Calu3 (cell line): Measurements from ENCODE around the gene EFTUD2. TPM values are rescaled to one million over a fixed set of nuclear protein-coding genes. Genes with fewer than 3 reads are reported as not detected.
A peak's percentile ranks its signal among the peaks of the same experiment; 100 is the strongest.

Experiments used
- BruUV-seq: library from RNA; stranded (reverse); fragments of 400-500 nt; replicated peaks from 2 replicates; lab custom pipeline; 2021; lab: Mats Ljungman, UMichigan
- CTCF ChIA-PET: fragments of 300-600 bp; sonication (Branson Sonifier 250); formaldehyde crosslinking; loops from one replicate; lab custom pipeline; 2022; ENCODE audit warnings: antibody characterized with exemption; lab: Charles Lee
- DNase-seq: peaks from one replicate; pipeline ENCODE4 v3.0.0; 2022
- H3K27ac Mint-ChIP-seq: one replicate; pipeline ENCODE4 v1.8.0; 2022; ENCODE audit warnings: mixed read lengths; ENCODE audit not compliant: unreplicated experiment
- H3K27me3 Mint-ChIP-seq: one replicate; pipeline ENCODE4 v1.8.0; 2022; ENCODE audit warnings: mixed read lengths; ENCODE audit not compliant: unreplicated experiment
- H3K36me3 Mint-ChIP-seq: one replicate; pipeline ENCODE4 v1.8.0; 2022; ENCODE audit warnings: mild to moderate bottlenecking, moderate library complexity, mixed read lengths; ENCODE audit not compliant: insufficient read depth, unreplicated experiment
- H3K4me1 Mint-ChIP-seq: one replicate; pipeline ENCODE4 v1.8.0; 2022; ENCODE audit warnings: mild to moderate bottlenecking, low read depth, mixed read lengths; ENCODE audit not compliant: unreplicated experiment
- H3K4me3 Mint-ChIP-seq: one replicate; pipeline ENCODE4 v1.8.0; 2022; ENCODE audit warnings: mild to moderate bottlenecking, low read depth, moderate library complexity, mixed read lengths; ENCODE audit not compliant: unreplicated experiment
- H3K9me3 Mint-ChIP-seq: one replicate; pipeline ENCODE4 v1.8.0; 2022; ENCODE audit warnings: low read depth, mixed read lengths; ENCODE audit not compliant: unreplicated experiment
- intact Hi-C: fragments of 100-400 bp; cut with micrococcal nuclease; formaldehyde crosslinking; loops from one replicate; pipeline ENCODE4 v1.10.0; 2022; ENCODE audit not compliant: unreplicated experiment
- total RNA-seq: library from RNA; stranded (reverse); gene quantifications from 2 replicates; pipeline ENCODE4 v1.2.3, GENCODE V29; 2022
- TF ChIP-seq, protein P1 (sequence below): fragments of 200-600 bp; IDR thresholded peaks from one replicate; pipeline ENCODE4 v1.8.0; 2022; ENCODE audit warnings: antibody characterized with exemption; ENCODE audit not compliant: unreplicated experiment

The EFTUD2 gene
- total RNA-seq, 1 experiment from 2014 or later = 197 TPM

- no peak for DNase-seq
- no TSS peak for BruUV-seq
- Mint-ChIP-seq H3K36me3 (peaks cover 25% of the 10 kb centered on the region), H3K4me3 (no peak overlapping the region), H3K27me3 (peaks cover 23% of the 10 kb centered on the region), H3K9me3 (no peaks in the 10 kb centered on the region), H3K4me1 (peaks cover 39% of the 10 kb centered on the region), H3K27ac (no peak overlapping the region)
- intact Hi-C loops = no loop called here
- TF ChIP-seq, protein P1, sequence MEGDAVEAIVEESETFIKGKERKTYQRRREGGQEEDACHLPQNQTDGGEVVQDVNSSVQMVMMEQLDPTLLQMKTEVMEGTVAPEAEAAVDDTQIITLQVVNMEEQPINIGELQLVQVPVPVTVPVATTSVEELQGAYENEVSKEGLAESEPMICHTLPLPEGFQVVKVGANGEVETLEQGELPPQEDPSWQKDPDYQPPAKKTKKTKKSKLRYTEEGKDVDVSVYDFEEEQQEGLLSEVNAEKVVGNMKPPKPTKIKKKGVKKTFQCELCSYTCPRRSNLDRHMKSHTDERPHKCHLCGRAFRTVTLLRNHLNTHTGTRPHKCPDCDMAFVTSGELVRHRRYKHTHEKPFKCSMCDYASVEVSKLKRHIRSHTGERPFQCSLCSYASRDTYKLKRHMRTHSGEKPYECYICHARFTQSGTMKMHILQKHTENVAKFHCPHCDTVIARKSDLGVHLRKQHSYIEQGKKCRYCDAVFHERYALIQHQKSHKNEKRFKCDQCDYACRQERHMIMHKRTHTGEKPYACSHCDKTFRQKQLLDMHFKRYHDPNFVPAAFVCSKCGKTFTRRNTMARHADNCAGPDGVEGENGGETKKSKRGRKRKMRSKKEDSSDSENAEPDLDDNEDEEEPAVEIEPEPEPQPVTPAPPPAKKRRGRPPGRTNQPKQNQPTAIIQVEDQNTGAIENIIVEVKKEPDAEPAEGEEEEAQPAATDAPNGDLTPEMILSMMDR = no peak
- CTCF ChIA-PET = interaction anchor here (1.0 kb wide), 1 partner anchor 233 kb away, joined by 3 read pairs; the partner anchor contains the start of gene ACBD4
Measured at GRCh38 chr17:44902135-44902760, 3.0 kb upstream of the EFTUD2 start.

GRCh38 chr17:44901411-44901921 is 2.2 kb upstream of the EFTUD2 start:
- DNase-seq = no peak
- no TSS peak for BruUV-seq
- peaks cover 25% of the 10 kb centered on the region for H3K36me3 Mint-ChIP-seq
- H3K27ac Mint-ChIP-seq = no peak overlapping the region
- CTCF ChIA-PET = interaction anchor here (1.0 kb wide), 1 partner anchor 234 kb away, joined by 3 read pairs; the partner anchor contains the start of gene ACBD4
- H3K4me3 Mint-ChIP-seq = no peak overlapping the region
- peaks cover 36% of the 10 kb centered on the region for H3K4me1 Mint-ChIP-seq
- H3K27me3 Mint-ChIP-seq = peaks cover 19% of the 10 kb centered on the region
- H3K9me3 Mint-ChIP-seq = no peaks in the 10 kb centered on the region
- TF ChIP-seq, protein P1 = no peak
- intact Hi-C loops = no loop called here

DNA sequence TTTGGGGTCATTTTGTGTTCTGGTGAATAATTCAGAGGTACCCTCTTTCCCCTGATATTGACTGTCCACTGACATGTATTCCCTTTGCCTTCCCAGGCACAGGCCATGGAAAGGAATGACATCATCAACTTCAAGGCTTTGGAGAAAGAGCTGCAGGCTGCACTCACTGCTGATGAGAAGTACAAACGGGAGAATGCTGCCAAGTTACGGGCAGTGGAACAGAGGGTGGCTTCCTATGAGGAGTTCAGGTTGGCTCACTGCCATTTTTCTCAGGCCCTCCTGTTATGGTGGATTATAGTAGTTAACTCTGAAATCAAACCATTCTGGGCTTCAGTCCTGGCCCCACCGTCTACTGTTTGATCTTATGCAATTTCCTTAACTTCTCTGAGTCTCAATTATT is 1.6 kb upstream of the EFTUD2 start:
- intact Hi-C loops = no loop called here
- CTCF ChIA-PET = interaction anchor here (1.0 to 2.6 kb wide), 4 partner anchors 19 to 235 kb away, joined by 3 to 9 read pairs (median 3); partner anchors contain the start of gene ACBD4
- Mint-ChIP-seq H3K27ac (no peak overlapping the region), H3K4me1 (peaks cover 30% of the 10 kb centered on the region), H3K27me3 (peaks cover 13% of the 10 kb centered on the region), H3K36me3 (peaks cover 25% of the 10 kb centered on the region), H3K4me3 (no peak overlapping the region), H3K9me3 (no peaks in the 10 kb centered on the region)
- DNase-seq = no peak
- no TSS peak for BruUV-seq
- TF ChIP-seq, protein P1 = no peak

GRCh38 chr17:44898768-44899073 is 524 bp downstream of the EFTUD2 start:
- Mint-ChIP-seq H3K4me1 (peaks cover 19% of the 10 kb centered on the region), H3K9me3 (no peaks in the 10 kb centered on the region), H3K4me3 (peak overlapping the region; percentile 84), H3K27me3 (no peaks in the 10 kb centered on the region), H3K27ac (peak overlapping the region; percentile 99), H3K36me3 (peaks cover 35% of the 10 kb centered on the region)
- peak; percentile 48 for DNase-seq
- TF ChIP-seq, protein P1 = no peak
- BruUV-seq = TSS peak; percentile 83
- intact Hi-C loops = no loop called here
- CTCF ChIA-PET = interaction anchor here (0.6 to 2.7 kb wide), 8 partner anchors 12 to 305 kb away, joined by 3 to 17 read pairs (median 4); partner anchors contain the start of gene ACBD4
